GM21447 (cell line): ENCODE data around the gene TBCB.
"Not testable (repeated sequence)": the region's sequence is repeated elsewhere in the genome, so short reads cannot be mapped to it uniquely, and the experiment has no call there.

Source experiments
- ATAC-seq: cut with Tn5 transposase; IDR thresholded peaks from one replicate; pipeline ENCODE4 v1.9.1; 2021; ENCODE audit not compliant: unreplicated experiment

The TBCB gene

GRCh38 chr19:36134867-36135266 is 19.6 kb downstream of the TBCB start:
- ATAC-seq = not testable (repeated sequence)

GRCh38 chr19:36136964-36137686 is 21.9 kb downstream of the TBCB start:
- no peak for ATAC-seq

- ATAC-seq = no peak
Observed at GRCh38 chr19:36139120-36139472, 23.8 kb downstream of the TBCB start.

GRCh38 chr19:36139473-36140303 is 24.4 kb downstream of the TBCB start, which contains the start of gene CAPNS1:
Gene CAPNS1 (plus strand): TSS chr19:36140066. CDS start chr19:36141012, 946 bp downstream.
- ATAC-seq = peak; percentile 68

- ATAC-seq = peak; percentile 14
Observed at GRCh38 chr19:36140304-36141038, 25.2 kb downstream of the TBCB start.

- peak; percentile 56 for ATAC-seq
Observed at GRCh38 chr19:36141039-36141927, 26.0 kb downstream of the TBCB start.

- ATAC-seq = no peak
Observed at GRCh38 chr19:36142046-36142445, 26.8 kb downstream of the TBCB start.

GRCh38 chr19:36142496-36142895 is 27.2 kb downstream of the TBCB start:
- no peak for ATAC-seq

- ATAC-seq = no peak
Observed at GRCh38 chr19:36144624-36145023, 29.4 kb downstream of the TBCB start.

GRCh38 chr19:36149673-36150406 is 34.6 kb downstream of the TBCB start:
- no peak for ATAC-seq

- no peak for ATAC-seq
Observed at GRCh38 chr19:36150586-36150985, 35.3 kb downstream of the TBCB start.

- no peak for ATAC-seq
Observed at GRCh38 chr19:36151144-36152018, 36.1 kb downstream of the TBCB start.

GRCh38 chr19:36152019-36152351 is 36.7 kb downstream of the TBCB start:
- no peak for ATAC-seq

GRCh38 chr19:36152352-36153091 is 37.3 kb downstream of the TBCB start, which contains the start of gene COX7A1:
Gene COX7A1 (minus strand): TSS chr19:36152447. CDS start chr19:36152407, 40 bp downstream.
- ATAC-seq = no peak

GRCh38 chr19:36153126-36153525 is 37.9 kb downstream of the TBCB start:
- no peak for ATAC-seq

GRCh38 chr19:36160821-36161596 is 45.7 kb downstream of the TBCB start:
- ATAC-seq = no peak

GRCh38 chr19:36163813-36164212 is 48.5 kb downstream of the TBCB start:
- ATAC-seq = no peak
